Endothelial cell of umbilical vein (primary cell): ENCODE measurements around the gene DSE. TPM values are rescaled to one million over a fixed set of nuclear protein-coding genes. Genes with fewer than 3 reads are reported as not detected.
A peak's percentile ranks its signal among the peaks of the same experiment; 100 is the strongest.

Source experiments
- BruUV-seq: library from RNA; stranded (reverse); fragments of 400-500 nt; replicated peaks from 2 replicates; lab custom pipeline; 2021; lab: Mats Ljungman, UMichigan
- CTCF ChIA-PET: fragments of 300-600, 350-600 bp; sonication (Branson Sonifier 250); formaldehyde crosslinking; loops from one replicate; lab custom pipeline; 2021; ENCODE audit warnings: antibody characterized with exemption, inconsistent platforms; lab: Charles Lee
- POLR2A ChIA-PET: fragments of 300-600, 350-600 bp; sonication (Branson Sonifier 250); formaldehyde crosslinking; loops from one replicate; lab custom pipeline; 2021; ENCODE audit warnings: antibody characterized with exemption, inconsistent platforms; lab: Charles Lee
- DNase-seq: peaks from one replicate; pipeline ENCODE4 v3.0.0-alpha.2; 2011; ENCODE audit warnings: low read depth, low spot score
- FAIRE-seq: peaks from 2 replicates; lab custom pipeline; 2011; peaks lifted over from hg19 to GRCh38; lab: Jason Lieb, UNC
- H2AFZ ChIP-seq: 2 replicates; pipeline ENCODE4 v1.6.0; 2012; ENCODE audit warnings: low read depth, low read length, control low read depth, inconsistent platforms
- H3K27ac ChIP-seq: 2 replicates; pipeline ENCODE4 v1.5.1; 2011; ENCODE audit warnings: low read depth, mild to moderate bottlenecking, control low read depth, low read length, moderate library complexity; ENCODE audit not compliant: insufficient read depth
- H3K27me3 ChIP-seq, 2 experiments: 2 replicates each; pipeline versions ENCODE4 v1.6.0 to v1.6.1; 2011; ENCODE audit warnings: low read length in 2 of 2, mixed read lengths in 1 of 2; ENCODE audit not compliant: control insufficient read depth in 2 of 2, insufficient read depth in 2 of 2
- H3K36me3 ChIP-seq, 2 experiments: 2 replicates in 1 of 2; 3 replicates in 1 of 2; pipeline ENCODE4 v1.5.1; 2011; ENCODE audit warnings: low read length in 2 of 2, mild to moderate bottlenecking in 1 of 2, moderate library complexity in 1 of 2; ENCODE audit not compliant: control insufficient read depth in 2 of 2, insufficient read depth in 2 of 2; ENCODE audit errors: extremely low read depth in 1 of 2
- H3K4me1 ChIP-seq: 3 replicates; pipeline ENCODE4 v1.5.1; 2011; ENCODE audit warnings: mild to moderate bottlenecking, low read length; ENCODE audit not compliant: control insufficient read depth, insufficient read depth; ENCODE audit errors: extremely low read depth
- H3K4me2 ChIP-seq: 2 replicates; pipeline ENCODE4 v1.6.1; 2011; ENCODE audit warnings: low read length, control low read depth, mixed read lengths; ENCODE audit not compliant: insufficient read depth
- H3K4me3 ChIP-seq, 3 experiments: fragments of 200-600 bp in 1 of 3; sonication (generic), shearing (Covaris generic) in 1 of 3; replicated peaks in 1 of 3; 2 replicates each; pipeline ENCODE4 v1.5.1; 2011 to 2016; ENCODE audit warnings: control low read depth in 3 of 3, low read length in 3 of 3, mild to moderate bottlenecking in 2 of 3, inconsistent platforms in 1 of 3, low read depth in 1 of 3, moderate library complexity in 1 of 3; ENCODE audit not compliant: insufficient read depth in 1 of 3
- H3K79me2 ChIP-seq: 2 replicates; pipeline ENCODE4 v1.6.0; 2012; ENCODE audit warnings: low read length, inconsistent platforms; ENCODE audit not compliant: control insufficient read depth, insufficient read depth
- H3K9ac ChIP-seq: replicated peaks from 2 replicates; pipeline ENCODE3; 2011; ENCODE audit warnings: low read length, control low read depth; ENCODE audit not compliant: insufficient read depth; ENCODE audit errors: extremely low read depth
- H3K9me1 ChIP-seq: replicated peaks from 3 replicates; pipeline ENCODE4 v1.6.0; 2011; ENCODE audit warnings: mild to moderate bottlenecking, low read length; ENCODE audit not compliant: control insufficient read depth, insufficient read depth; ENCODE audit errors: extremely low read depth
- H3K9me3 ChIP-seq: replicated peaks from 2 replicates; pipeline ENCODE4 v1.5.1; 2012; ENCODE audit warnings: low read length, inconsistent platforms; ENCODE audit not compliant: control insufficient read depth, insufficient read depth
- H4K20me1 ChIP-seq: replicated peaks from 2 replicates; pipeline ENCODE3; 2011; ENCODE audit warnings: mild to moderate bottlenecking, low read length; ENCODE audit not compliant: control insufficient read depth, insufficient read depth; ENCODE audit errors: extremely low read depth
- CTCF ChIP-seq, 2 donors: IDR thresholded peaks; 1 replicate in 1 of 2; 2 replicates in 1 of 2; pipeline ENCODE4 v1.5.1; 2011; ENCODE audit warnings: low read length in 2 of 2, mild to moderate bottlenecking in 2 of 2, moderate library complexity in 2 of 2, control low read depth in 1 of 2, inconsistent platforms in 1 of 2, low read depth in 1 of 2; ENCODE audit not compliant: insufficient read depth in 1 of 2; ENCODE audit errors: extremely low read depth in 1 of 2
- GATA2 ChIP-seq: IDR thresholded peaks from 2 replicates; pipeline ENCODE4 v1.7.0; 2011; ENCODE audit warnings: low read depth, mild to moderate bottlenecking, moderate library complexity, mixed read lengths, low read length; ENCODE audit not compliant: insufficient read length, insufficient read depth
- JUN ChIP-seq: IDR thresholded peaks from 2 replicates; pipeline ENCODE4 v1.6.1; 2011; ENCODE audit warnings: borderline replicate concordance, low read depth; ENCODE audit not compliant: insufficient read length, insufficient read depth
- POLR2A ChIP-seq: IDR thresholded peaks from 2 replicates; pipeline ENCODE4 v1.6.1; 2012; ENCODE audit warnings: low read depth, mild to moderate bottlenecking, control low read depth, low read length
- POLR2AphosphoS5 ChIP-seq: IDR thresholded peaks from 2 replicates; pipeline ENCODE4 v1.6.1; 2012; ENCODE audit warnings: low read depth, mild to moderate bottlenecking, control low read depth, low read length, moderate library complexity; ENCODE audit not compliant: insufficient read depth
- dilution Hi-C: fragments of 300-500 bp; cut with MboI; formaldehyde crosslinking; loops from one replicate; pipeline ENCODE4 v1.15.0; 2019; ENCODE audit warnings: low sequenced_read_pairs; ENCODE audit not compliant: extremely low pct_ligation_motif_present
- intact Hi-C: fragments of 100-400 bp; cut with micrococcal nuclease; formaldehyde crosslinking; loops from one replicate; pipeline ENCODE4 v1.10.0; 2022
- polyA plus RNA-seq, 4 experiments: library from polyadenylated mRNA; depleted of rRNA in 3 of 4; stranded (reverse) in 3 of 4; unstranded in 1 of 4; fragments of >200 nt; gene quantifications; 2 replicates each; pipeline versions ENCODE4 v1.2.1 to v1.2.3, GENCODE V29; 2011 to 2012; ENCODE audit warnings: missing spikeins in 1 of 4
- total RNA-seq: library from RNA; stranded (reverse); gene quantifications from 2 replicates; pipeline ENCODE4 v1.2.3, GENCODE V29; 2021

DSE gene
- total and polyA plus RNA-seq, 2 donors (not counting 3 experiments of a cell fraction or from before 2014, with no cell fraction given): 12.0 to 25.0 TPM

GRCh38 chr6:116444092-116444491 is 73.3 kb downstream of the DSE start:
- POLR2A ChIA-PET: no interaction called here
- intact Hi-C loops: loop anchor here (2.0 to 5.0 kb wide), 2 partner anchors 89 to 157 kb away; no protein-coding TSS in a partner anchor
- Histone ChIP-seq H3K4me3 (no peak overlapping the region), H3K27ac (no peak overlapping the region), H3K79me2 (no peaks in the 10 kb centered on the region), H2AFZ (no peak overlapping the region), H4K20me1 (no peaks in the 10 kb centered on the region), H3K27me3 (no peaks in the 10 kb centered on the region), H3K9me1 (no peaks in the 10 kb centered on the region), H3K9me3 (no peaks in the 10 kb centered on the region), H3K4me2 (no peak overlapping the region), H3K9ac (no peak overlapping the region), H3K4me1 (peaks cover 3% of the 10 kb centered on the region), H3K36me3 (no peaks in the 10 kb centered on the region)
- dilution Hi-C loops: no loop called here
- TF ChIP-seq JUN (no peak), CTCF (IDR thresholded peaks at IDR 0.05; ENCODE audit: extremely low read depth in 1 of 2, insufficient read depth in 1 of 2, low read depth in 1 of 2, low read length in 2 of 2) (peak; percentile 31 to 48)
- CTCF ChIA-PET: interaction anchor here (0.6 to 4.4 kb wide), 13 partner anchors 10 to 226 kb away, joined by 3 to 36 read pairs (median 5); partner anchors contain the start of genes CALHM5 and DSE
- FAIRE-seq (no peak), DNase-seq (peak; percentile 44)
- BruUV-seq: no TSS peak

GRCh38 chr6:116444575-116444974 is 73.8 kb downstream of the DSE start:
- Histone ChIP-seq H3K4me1 (peaks cover 3% of the 10 kb centered on the region), H3K9me3 (no peaks in the 10 kb centered on the region), H3K36me3 (no peaks in the 10 kb centered on the region), H4K20me1 (no peaks in the 10 kb centered on the region), H3K4me3 (no peak overlapping the region), H3K27me3 (no peaks in the 10 kb centered on the region), H3K27ac (no peak overlapping the region), H2AFZ (no peak overlapping the region), H3K9me1 (no peaks in the 10 kb centered on the region), H3K79me2 (no peaks in the 10 kb centered on the region), H3K9ac (no peak overlapping the region), H3K4me2 (no peak overlapping the region)
- no peak for TF ChIP-seq CTCF (IDR thresholded peaks at IDR 0.05; ENCODE audit: extremely low read depth in 1 of 2, insufficient read depth in 1 of 2, low read depth in 1 of 2, low read length in 2 of 2)
- TF ChIP-seq POLR2A: no peak
- no peak for TF ChIP-seq GATA2
- no peak for TF ChIP-seq POLR2AphosphoS5
- no TSS peak for BruUV-seq
- dilution Hi-C loops (no loop called here), intact Hi-C loops (loop anchor here (2.0 to 5.0 kb wide), 2 partner anchors 88 to 157 kb away; no protein-coding TSS in a partner anchor)
- ChIA-PET POLR2A (interaction anchor here (0.5 kb wide), 1 partner anchor 24 kb away, joined by 4 read pairs; no protein-coding TSS in a partner anchor), CTCF (interaction anchor here (0.6 to 4.4 kb wide), 18 partner anchors 9 to 226 kb away, joined by 3 to 36 read pairs (median 4); partner anchors contain the start of genes CALHM5, CALHM6 and DSE)
- FAIRE-seq (no peak), DNase-seq (no peak)
